Measurements from ENCODE around the gene PCDHGB2.
"Not testable (repeated sequence)": the region's sequence is repeated elsewhere in the genome, so short reads cannot be mapped to it uniquely, and the experiment has no call there.

Gene PCDHGB2

DNA sequence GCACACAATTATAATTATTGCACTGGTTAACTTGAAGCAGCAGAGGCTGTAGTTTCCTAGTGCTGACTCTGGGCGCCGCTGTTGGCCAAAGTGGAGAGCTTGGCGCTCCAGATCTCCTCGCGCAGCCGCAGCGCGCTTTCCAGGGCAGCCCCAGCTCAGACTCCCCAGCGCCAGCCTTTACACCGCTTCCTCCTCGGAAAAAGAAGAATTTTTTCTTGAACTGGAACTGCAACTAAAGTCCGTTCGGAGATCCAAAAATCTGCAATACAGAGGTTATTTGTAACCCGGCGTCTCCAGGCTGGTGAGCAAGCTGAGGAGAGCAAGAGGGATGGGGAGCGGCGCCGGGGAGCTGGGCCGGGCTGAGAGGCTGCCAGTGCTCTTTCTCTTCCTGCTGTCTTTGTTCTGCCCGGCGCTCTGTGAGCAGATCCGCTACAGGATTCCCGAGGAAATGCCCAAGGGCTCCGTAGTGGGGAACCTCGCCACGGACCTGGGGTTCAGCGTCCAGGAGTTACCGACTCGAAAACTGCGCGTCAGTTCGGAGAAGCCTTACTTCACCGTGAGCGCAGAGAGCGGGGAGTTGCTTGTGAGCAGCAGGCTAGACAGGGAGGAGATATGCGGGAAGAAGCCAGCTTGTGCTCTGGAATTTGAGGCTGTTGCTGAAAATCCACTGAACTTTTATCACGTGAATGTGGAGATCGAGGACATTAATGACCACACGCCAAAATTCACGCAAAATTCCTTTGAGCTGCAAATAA lies 27.9 kb downstream of the PCDHGB2 start, which contains the start of gene PCDHGB4:
Gene PCDHGB4 (plus strand): TSS at position 142 of the 755 bp plus-strand sequence. CDS start 187 bp downstream, at position 329.
- not testable (repeated sequence) for DNase-seq

DNA sequence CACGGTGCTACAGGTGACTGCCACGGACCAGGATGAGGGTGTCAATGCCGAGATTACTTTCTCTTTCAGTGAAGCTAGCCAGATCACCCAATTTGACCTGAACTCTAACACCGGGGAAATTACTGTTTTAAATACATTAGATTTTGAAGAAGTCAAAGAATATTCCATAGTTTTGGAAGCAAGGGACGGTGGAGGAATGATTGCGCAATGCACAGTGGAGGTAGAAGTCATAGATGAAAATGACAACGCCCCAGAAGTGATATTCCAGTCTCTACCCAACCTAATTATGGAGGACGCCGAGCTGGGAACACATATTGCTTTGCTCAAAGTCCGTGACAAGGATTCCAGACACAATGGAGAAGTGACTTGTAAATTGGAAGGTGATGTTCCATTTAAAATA lies 28.9 kb downstream of the PCDHGB2 start:
- no peak for DNase-seq

DNA sequence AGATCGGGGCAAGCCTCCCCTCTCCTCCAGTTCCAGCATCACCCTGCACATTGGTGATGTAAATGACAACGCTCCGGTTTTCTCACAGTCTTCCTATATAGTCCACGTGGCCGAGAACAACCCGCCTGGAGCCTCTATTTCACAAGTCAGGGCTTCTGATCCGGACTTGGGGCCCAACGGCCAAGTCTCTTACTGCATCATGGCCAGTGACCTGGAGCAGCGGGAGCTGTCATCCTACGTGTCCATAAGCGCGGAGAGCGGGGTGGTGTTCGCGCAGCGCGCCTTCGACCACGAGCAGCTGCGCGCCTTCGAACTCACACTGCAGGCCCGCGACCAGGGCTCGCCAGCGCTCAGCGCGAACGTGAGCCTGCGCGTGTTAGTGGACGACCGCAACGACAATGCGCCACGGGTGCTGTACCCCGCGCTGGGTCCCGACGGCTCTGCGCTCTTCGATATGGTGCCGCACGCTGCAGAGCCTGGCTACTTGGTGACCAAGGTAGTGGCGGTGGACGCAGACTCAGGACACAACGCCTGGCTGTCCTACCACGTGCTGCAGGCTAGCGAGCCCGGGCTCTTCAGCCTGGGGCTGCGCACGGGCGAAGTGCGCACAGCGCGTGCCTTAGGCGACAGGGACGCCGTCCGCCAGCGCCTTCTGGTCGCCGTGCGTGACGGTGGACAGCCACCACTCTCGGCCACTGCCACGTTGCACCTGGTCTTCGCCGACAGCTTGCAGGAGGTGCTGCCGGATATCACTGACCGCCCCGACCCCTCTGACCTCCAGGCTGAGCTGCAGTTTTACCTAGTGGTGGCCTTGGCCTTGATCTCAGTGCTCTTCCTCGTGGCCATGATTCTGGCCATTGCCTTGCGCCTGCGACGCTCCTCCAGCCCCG lies 29.6 kb downstream of the PCDHGB2 start:
- no peak for DNase-seq

DNA sequence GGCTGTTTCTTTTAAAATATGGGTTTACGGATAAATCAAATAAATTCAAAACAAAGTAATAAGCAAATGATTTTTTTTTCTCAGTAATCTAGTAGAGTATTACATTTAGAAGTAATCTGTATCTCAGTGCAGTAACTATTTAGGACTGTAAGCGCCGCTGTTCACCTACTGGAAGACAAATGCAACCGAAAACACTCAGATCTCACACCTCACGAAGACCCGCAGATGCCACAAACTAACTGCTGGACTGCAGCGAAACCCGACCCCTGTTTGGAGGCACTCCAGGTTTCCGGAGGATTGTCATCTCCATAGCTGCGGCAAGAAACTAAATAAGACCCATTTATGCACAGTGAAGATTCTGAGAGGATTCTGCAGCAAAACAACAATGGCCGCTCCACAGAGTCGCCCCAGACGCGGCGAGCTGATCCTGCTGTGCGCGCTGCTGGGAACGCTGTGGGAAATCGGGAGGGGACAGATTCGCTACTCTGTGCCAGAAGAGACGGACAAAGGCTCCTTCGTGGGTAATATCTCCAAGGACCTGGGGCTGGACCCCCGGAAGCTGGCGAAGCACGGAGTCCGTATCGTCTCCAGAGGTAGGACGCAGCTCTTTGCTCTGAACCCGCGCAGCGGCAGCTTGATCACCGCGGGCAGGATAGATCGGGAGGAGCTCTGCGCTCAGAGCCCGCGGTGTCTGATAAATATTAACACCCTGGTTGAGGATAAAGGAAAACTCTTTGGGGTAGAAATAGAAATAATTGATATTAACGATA lies 32.8 kb downstream of the PCDHGB2 start, which contains the start of gene PCDHGA8:
Gene PCDHGA8 (plus strand): TSS at position 205 of the 770 bp plus-strand sequence. CDS start 181 bp downstream, at position 386.
- DNase-seq = no peak

GRCh38 chr5:141393267-141393666 lies 33.5 kb downstream of the PCDHGB2 start:
- no peak for DNase-seq

- not testable (repeated sequence) for DNase-seq
Measured at GRCh38 chr5:141394401-141395187, 34.8 kb downstream of the PCDHGB2 start.

DNA sequence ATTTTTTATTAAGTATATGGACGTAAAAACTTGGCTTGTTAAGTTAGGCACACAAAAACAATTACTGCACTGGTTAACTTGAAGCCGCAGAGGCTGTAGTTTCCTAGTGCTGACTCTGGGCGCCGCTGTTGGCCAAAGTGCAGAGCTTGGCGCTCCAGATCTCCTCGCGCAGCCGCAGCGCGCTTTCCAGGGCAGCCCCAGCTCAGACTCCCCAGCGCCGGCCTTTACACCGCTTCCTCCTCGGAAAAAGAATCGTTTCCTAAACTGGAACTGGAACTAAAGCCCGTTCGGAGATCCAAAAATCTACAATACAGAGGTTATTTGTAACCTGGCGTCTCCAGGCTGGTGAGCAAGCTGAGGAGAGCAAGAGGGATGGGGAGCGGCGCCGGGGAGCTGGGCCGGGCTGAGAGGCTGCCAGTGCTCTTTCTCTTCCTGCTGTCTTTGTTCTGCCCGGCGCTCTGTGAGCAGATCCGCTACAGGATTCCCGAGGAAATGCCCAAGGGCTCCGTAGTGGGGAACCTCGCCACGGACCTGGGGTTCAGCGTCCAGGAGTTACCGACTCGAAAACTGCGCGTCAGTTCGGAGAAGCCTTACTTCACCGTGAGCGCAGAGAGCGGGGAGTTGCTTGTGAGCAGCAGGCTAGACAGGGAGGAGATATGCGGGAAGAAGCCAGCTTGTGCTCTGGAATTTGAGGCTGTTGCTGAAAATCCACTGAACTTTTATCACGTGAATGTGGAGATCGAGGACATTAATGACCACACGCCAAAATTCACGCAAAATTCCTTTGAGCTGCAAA lies 38.2 kb downstream of the PCDHGB2 start, which contains the start of gene PCDHGB5:
Gene PCDHGB5 (plus strand): TSS at position 192 of the 796 bp plus-strand sequence. CDS start 181 bp downstream, at position 373.
- not testable (repeated sequence) for DNase-seq

GRCh38 chr5:141398608-141399007 lies 38.8 kb downstream of the PCDHGB2 start:
- no peak for DNase-seq

DNA sequence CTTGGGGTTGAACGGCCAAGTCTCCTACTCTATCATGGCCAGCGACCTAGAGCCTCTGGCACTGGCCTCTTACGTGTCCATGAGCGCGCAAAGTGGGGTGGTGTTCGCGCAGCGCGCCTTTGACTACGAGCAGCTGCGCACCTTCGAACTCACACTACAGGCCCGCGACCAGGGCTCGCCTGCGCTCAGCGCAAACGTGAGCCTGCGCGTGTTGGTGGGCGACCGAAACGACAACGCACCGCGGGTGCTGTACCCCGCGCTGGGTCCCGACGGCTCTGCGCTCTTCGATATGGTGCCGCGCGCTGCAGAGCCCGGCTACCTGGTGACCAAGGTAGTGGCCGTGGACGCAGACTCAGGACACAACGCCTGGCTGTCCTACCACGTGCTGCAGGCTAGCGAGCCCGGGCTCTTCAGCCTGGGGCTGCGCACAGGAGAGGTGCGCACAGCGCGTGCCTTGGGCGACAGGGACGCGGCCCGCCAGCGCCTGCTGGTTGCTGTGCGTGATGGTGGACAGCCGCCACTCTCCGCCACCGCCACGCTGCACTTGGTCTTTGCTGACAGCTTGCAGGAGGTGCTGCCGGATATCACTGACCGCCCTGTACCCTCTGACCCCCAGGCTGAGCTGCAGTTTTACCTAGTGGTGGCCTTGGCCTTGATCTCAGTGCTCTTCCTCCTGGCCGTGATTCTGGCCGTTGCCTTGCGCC lies 39.9 kb downstream of the PCDHGB2 start:
- DNase-seq = no peak

DNA sequence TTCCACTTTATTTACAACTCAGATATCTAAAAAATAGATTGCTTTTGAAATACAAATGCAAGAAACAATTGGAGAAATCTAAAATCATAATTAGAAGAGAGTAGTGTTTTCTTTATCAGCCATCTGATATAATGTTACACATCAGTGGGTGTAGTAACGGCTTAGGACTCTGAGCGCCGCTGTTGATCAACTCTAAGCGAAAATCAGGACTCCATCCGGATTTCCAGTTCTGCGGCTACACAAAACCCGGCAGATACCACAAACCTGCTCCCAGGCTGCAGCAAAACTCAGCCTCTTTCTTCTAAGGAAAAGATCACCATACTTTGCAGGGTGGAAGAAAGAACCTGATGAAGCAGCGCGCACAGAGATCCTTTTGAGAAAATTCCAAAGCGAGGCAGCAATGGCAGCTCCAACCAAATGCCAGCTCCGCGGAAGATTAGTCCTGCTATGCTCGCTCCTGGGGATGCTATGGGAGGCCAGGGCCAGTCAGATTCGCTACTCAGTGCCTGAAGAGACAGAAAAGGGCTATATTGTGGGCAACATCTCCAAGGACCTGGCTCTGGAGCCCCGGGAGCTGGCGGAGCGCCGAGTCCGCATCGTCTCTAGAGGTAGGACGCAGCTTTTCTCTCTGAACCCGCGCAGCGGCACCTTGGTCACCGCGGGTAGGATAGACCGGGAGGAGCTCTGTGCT lies 42.9 kb downstream of the PCDHGB2 start, which contains the start of gene PCDHGA9:
Gene PCDHGA9 (plus strand): TSS at position 226 of the 691 bp plus-strand sequence. CDS start 175 bp downstream, at position 401.
- no peak for DNase-seq

- no peak for DNase-seq
Measured at GRCh38 chr5:141403387-141403786, 43.6 kb downstream of the PCDHGB2 start.

GRCh38 chr5:141407790-141408505 lies 48.2 kb downstream of the PCDHGB2 start, which contains the start of gene PCDHGB6:
TSS of gene PCDHGB6 (plus strand) at chr5:141408021. CDS start at chr5:141408203, 182 bp downstream.
- DNase-seq = not testable (repeated sequence)

DNA sequence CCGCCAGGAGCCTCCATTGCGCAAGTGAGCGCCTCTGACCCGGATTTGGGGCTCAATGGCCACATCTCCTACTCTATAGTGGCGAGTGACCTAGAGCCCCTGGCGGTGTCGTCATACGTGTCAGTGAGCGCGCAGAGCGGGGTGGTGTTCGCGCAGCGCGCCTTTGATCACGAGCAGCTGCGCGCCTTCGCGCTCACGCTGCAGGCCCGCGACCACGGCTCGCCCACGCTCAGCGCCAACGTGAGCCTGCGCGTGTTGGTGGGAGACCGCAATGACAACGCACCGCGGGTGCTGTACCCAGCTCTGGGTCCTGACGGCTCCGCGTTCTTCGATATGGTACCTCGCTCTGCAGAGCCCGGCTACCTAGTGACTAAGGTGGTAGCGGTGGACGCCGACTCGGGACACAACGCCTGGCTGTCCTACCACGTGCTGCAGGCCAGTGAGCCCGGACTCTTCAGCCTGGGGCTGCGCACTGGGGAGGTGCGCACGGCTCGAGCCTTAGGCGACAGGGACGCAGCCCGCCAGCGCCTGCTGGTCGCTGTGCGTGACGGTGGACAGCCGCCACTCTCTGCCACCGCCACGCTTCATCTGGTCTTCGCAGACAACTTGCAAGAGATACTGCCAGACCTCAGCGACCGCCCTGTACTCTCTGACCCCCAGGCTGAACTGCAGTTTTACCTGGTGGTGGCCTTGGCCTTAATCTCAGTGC lies 50.0 kb downstream of the PCDHGB2 start:
- DNase-seq = no peak

DNA sequence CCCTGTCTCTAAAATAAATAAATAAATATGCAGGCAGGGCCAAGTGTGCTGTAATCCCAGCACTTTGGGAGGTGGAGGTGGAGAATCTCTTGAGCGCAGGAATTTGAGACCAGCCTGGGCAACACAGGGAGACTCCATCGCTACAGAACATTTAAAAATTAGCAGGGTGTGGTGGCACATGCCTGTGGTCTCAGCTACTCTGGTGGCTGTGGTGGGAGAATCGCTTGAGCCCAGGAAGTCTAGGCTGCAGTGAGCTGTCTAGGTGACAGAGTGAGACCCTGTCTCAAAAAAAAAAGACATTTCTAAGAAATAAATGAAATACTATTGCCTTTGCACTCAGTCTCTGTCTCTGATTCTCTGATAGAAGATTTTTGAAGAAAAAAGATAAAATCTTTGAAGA lies 51.8 kb downstream of the PCDHGB2 start:
- DNase-seq = no peak

All from cortex of kidney (tissue), 1 donor.